OCI-LY7 (cell line): Measurements from ENCODE around the gene ZNF598. TPM values are rescaled to one million over a fixed set of nuclear protein-coding genes. Genes with fewer than 3 reads are reported as not detected.

Experiments used
- BruUV-seq: library from RNA; stranded (reverse); fragments of 400-500 nt; replicated peaks from 2 replicates; lab custom pipeline; 2021; lab: Mats Ljungman, UMichigan
- CTCF ChIA-PET: fragments of 300-600 bp; sonication (Branson Sonifier 250); formaldehyde crosslinking; loops from one replicate; lab custom pipeline; 2022; ENCODE audit warnings: antibody characterized with exemption; ENCODE audit not compliant: unreplicated experiment; lab: Charles Lee
- POLR2A ChIA-PET: fragments of 300-600 bp; sonication (Branson Sonifier 250); formaldehyde crosslinking; loops from one replicate; lab custom pipeline; 2022; ENCODE audit warnings: antibody characterized with exemption; lab: Charles Lee
- DNase-seq: peaks from one replicate; pipeline ENCODE4 v3.0.0-alpha.2; 2015; ENCODE audit warnings: low spot score
- H2AFZ ChIP-seq: fragments of 200-600 bp; sonication (generic), shearing (Covaris generic); 2 replicates; pipeline ENCODE4 v1.6.1; 2014; ENCODE audit warnings: mild to moderate bottlenecking, antibody characterized with exemption, low read length, moderate library complexity
- H3K27ac ChIP-seq: fragments of 200-600 bp; sonication (generic); 2 replicates; pipeline ENCODE4 v1.5.1; 2014; ENCODE audit warnings: mixed run types, low read depth, mild to moderate bottlenecking, moderate library complexity, low read length, inconsistent platforms; ENCODE audit not compliant: poor library complexity, severe bottlenecking
- H3K36me3 ChIP-seq: fragments of 200-600 bp; sonication (generic); 2 replicates; pipeline ENCODE4 v1.6.1; 2014; ENCODE audit warnings: mild to moderate bottlenecking, antibody characterized with exemption, low read length, moderate library complexity, mixed read lengths; ENCODE audit not compliant: insufficient read depth
- H3K4me1 ChIP-seq: fragments of 200-600 bp; sonication (generic); 2 replicates; pipeline ENCODE4 v1.5.1; 2014; ENCODE audit warnings: mild to moderate bottlenecking, low read length; ENCODE audit not compliant: insufficient read depth, poor library complexity, severe bottlenecking
- H3K4me2 ChIP-seq: fragments of 200-600 bp; sonication (generic); 2 replicates; pipeline ENCODE4 v1.6.1; 2014; ENCODE audit warnings: mild to moderate bottlenecking, low read length
- H3K4me3 ChIP-seq: fragments of 200-600 bp; sonication (generic); 2 replicates; pipeline ENCODE4 v1.5.1; 2014; ENCODE audit warnings: mild to moderate bottlenecking, low read depth, low read length; ENCODE audit not compliant: poor library complexity, severe bottlenecking
- H3K79me2 ChIP-seq: fragments of 200-600 bp; sonication (generic); 2 replicates; pipeline ENCODE4 v1.6.1; 2016; ENCODE audit warnings: low read depth, mild to moderate bottlenecking, low read length, moderate library complexity, mixed read lengths; ENCODE audit not compliant: insufficient read depth
- H3K9me2 ChIP-seq: fragments of 200-600 bp; sonication (generic); 2 replicates; pipeline ENCODE4 v1.6.1; 2016; ENCODE audit warnings: mild to moderate bottlenecking, low read length, mixed read lengths; ENCODE audit not compliant: insufficient read depth
- H3K9me3 ChIP-seq: fragments of 200-600 bp; sonication (generic); 2 replicates; pipeline ENCODE4 v1.6.1; 2014; ENCODE audit warnings: mild to moderate bottlenecking, mixed run types, low read length, mixed read lengths
- H4K20me1 ChIP-seq: fragments of 200-600 bp; sonication (generic); 2 replicates; pipeline ENCODE4 v1.6.1; 2014; ENCODE audit warnings: mild to moderate bottlenecking, antibody characterized with exemption, low read length, moderate library complexity, mixed read lengths; ENCODE audit not compliant: insufficient read depth
- CTCF ChIP-seq: fragments of 200-600 bp; sonication (generic); conservative IDR thresholded peaks from 2 replicates; pipeline ENCODE4 v1.5.1; 2014; ENCODE audit warnings: mild to moderate bottlenecking, antibody characterized with exemption, low read length, moderate library complexity, mixed read lengths
- EZH2phosphoT487 ChIP-seq: fragments of 200-600 bp; sonication (generic); IDR thresholded peaks from 2 replicates; pipeline ENCODE4 v1.6.1; 2018; ENCODE audit warnings: low read depth, borderline replicate concordance, mild to moderate bottlenecking, mixed run types, antibody characterized with exemption, low read length, moderate library complexity, mixed read lengths
- intact Hi-C: fragments of 100-400 bp; cut with micrococcal nuclease; formaldehyde crosslinking; loops from one replicate; pipeline ENCODE4 v1.10.0; 2022; ENCODE audit not compliant: unreplicated experiment
- total RNA-seq, 2 experiments: library from RNA; depleted of rRNA in 1 of 2; stranded (reverse); fragments of >200 nt in 1 of 2; shearing (Covaris generic) in 1 of 2; gene quantifications; 2 replicates each; pipeline ENCODE4 v1.2.3, GENCODE V29; 2014 to 2022

The ZNF598 gene
- total RNA-seq, 2 experiments from 2014 or later: 26.3 to 80.4 TPM

GRCh38 chr16:1976216-1976520 is 33.5 kb downstream of the ZNF598 start:
- no peak overlapping the region for H3K27ac ChIP-seq
- intact Hi-C loops: no loop called here
- H3K36me3 ChIP-seq: peaks cover 54% of the 10 kb centered on the region
- TF ChIP-seq CTCF (no peak), EZH2phosphoT487 (no peak)
- H3K4me2 ChIP-seq: no peak overlapping the region
- no TSS peak for BruUV-seq
- no peak overlapping the region for H2AFZ ChIP-seq
- no peak overlapping the region for H3K4me3 ChIP-seq
- no peaks in the 10 kb centered on the region for H3K9me2 ChIP-seq
- ChIA-PET CTCF (no interaction called here), POLR2A (no interaction called here)
- no peak for DNase-seq
- no peaks in the 10 kb centered on the region for H4K20me1 ChIP-seq
- H3K4me1 ChIP-seq: peaks cover 8% of the 10 kb centered on the region
- H3K79me2 ChIP-seq: peaks cover 24% of the 10 kb centered on the region
- H3K9me3 ChIP-seq: no peaks in the 10 kb centered on the region

- H2AFZ ChIP-seq: no peak overlapping the region
- POLR2A ChIA-PET: no interaction called here
- H3K79me2 ChIP-seq: peaks cover 28% of the 10 kb centered on the region
- no peaks in the 10 kb centered on the region for H3K9me3 ChIP-seq
- intact Hi-C loops: no loop called here
- no peak for TF ChIP-seq CTCF
- no peak for TF ChIP-seq EZH2phosphoT487
- no peak overlapping the region for H3K4me3 ChIP-seq
- BruUV-seq: no TSS peak
- H4K20me1 ChIP-seq: no peaks in the 10 kb centered on the region
- DNase-seq: no peak
- H3K4me2 ChIP-seq: no peak overlapping the region
- H3K27ac ChIP-seq: no peak overlapping the region
- CTCF ChIA-PET: no interaction called here
- peaks cover 12% of the 10 kb centered on the region for H3K4me1 ChIP-seq
- H3K36me3 ChIP-seq: peaks cover 54% of the 10 kb centered on the region
- no peaks in the 10 kb centered on the region for H3K9me2 ChIP-seq
Observed at GRCh38 chr16:1975432-1976215, 34.0 kb downstream of the ZNF598 start.
